ENCODE measurements around the gene RNASET2. TPM values are rescaled to one million over a fixed set of nuclear protein-coding genes. Genes with fewer than 3 reads are reported as not detected.

Gene RNASET2
- total RNA-seq: 19.6 and 57.4 TPM in 2 replicates

GRCh38 chr6:166956444-166957086, at the start of gene RNASET2:
TSS of gene RNASET2 (minus strand) at chr6:166956550. CDS start at chr6:166956182, 368 bp downstream.

GRCh38 chr6:166999145-166999883, 43.0 kb upstream of the RNASET2 start, which contains the start of gene CEP43:
TSS of gene CEP43 (plus strand) at chr6:166999397. CDS start at chr6:166999413, 16 bp downstream.

Other genes with a start within 250 kb of the RNASET2 start
- 18.5 and 21.2 TPM in 2 replicates for gene CEP43, start 42.8 kb upstream of the RNASET2 start, total RNA-seq
- not detected in 2 replicates for gene CCR6, start 166.5 kb upstream of the RNASET2 start, total RNA-seq
- not detected in 2 replicates for gene GPR31, start 201.4 kb upstream of the RNASET2 start, total RNA-seq

All from smooth muscle cell of trachea (primary cell).